Activated naive CD8-positive, alpha-beta T cell treated with anti-CD3 and anti-CD28 coated beads for 36 hours (primary cell): ENCODE measurements around the gene PAPSS2. TPM values are rescaled to one million over a fixed set of nuclear protein-coding genes. Genes with fewer than 3 reads are reported as not detected.

Source experiments
- DNase-seq: peaks from one replicate; pipeline ENCODE4 v3.0.0; 2021
- H3K27ac Mint-ChIP-seq: one replicate; pipeline ENCODE4 v1.8.0; 2022; ENCODE audit warnings: mild to moderate bottlenecking, moderate library complexity, mixed read lengths
- H3K27me3 Mint-ChIP-seq: one replicate; pipeline ENCODE4 v1.8.0; 2022; ENCODE audit warnings: mild to moderate bottlenecking, mixed read lengths
- H3K36me3 Mint-ChIP-seq: one replicate; pipeline ENCODE4 v1.8.0; 2021; ENCODE audit warnings: mild to moderate bottlenecking, mixed read lengths
- H3K4me1 Mint-ChIP-seq: one replicate; pipeline ENCODE4 v1.8.0; 2021; ENCODE audit warnings: mixed read lengths
- H3K4me3 Mint-ChIP-seq: one replicate; pipeline ENCODE4 v1.8.0; 2022; ENCODE audit warnings: mild to moderate bottlenecking, moderate library complexity, mixed read lengths
- H3K9me3 Mint-ChIP-seq: one replicate; pipeline ENCODE4 v1.8.0; 2022; ENCODE audit warnings: mixed read lengths
- total RNA-seq, 2 experiments: library from RNA; stranded (reverse); gene quantifications; one replicate each; pipeline ENCODE4 v1.2.3, GENCODE V29; 2021

Gene PAPSS2
- total RNA-seq, 2 experiments from 2014 or later = 0.27 to 0.42 TPM

DNA sequence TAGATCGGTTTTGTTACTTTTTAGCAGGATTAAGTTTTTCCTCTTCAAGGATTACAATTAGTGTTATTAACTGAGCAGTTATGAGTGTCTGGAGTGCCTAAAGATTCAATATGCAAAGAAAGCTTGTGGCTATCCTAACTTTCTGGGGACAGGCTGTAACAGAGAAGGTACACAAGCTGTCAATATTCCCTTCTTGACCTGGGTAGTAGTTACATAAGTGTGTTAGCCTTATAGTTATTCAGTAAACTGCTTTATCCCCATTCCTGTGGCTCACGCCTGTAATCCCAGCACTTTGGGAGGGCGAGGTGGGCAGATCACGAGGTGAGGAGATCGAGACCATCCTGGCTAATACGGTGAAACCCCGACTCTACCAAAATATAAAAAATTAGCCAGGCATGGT is 126.7 kb downstream of the PAPSS2 start:
- H3K27ac Mint-ChIP-seq = no peak overlapping the region
- H3K4me1 Mint-ChIP-seq = peaks cover 4% of the 10 kb centered on the region
- no peak for DNase-seq
- H3K9me3 Mint-ChIP-seq = no peaks in the 10 kb centered on the region
- no peaks in the 10 kb centered on the region for H3K27me3 Mint-ChIP-seq
- H3K4me3 Mint-ChIP-seq = no peak overlapping the region
- peaks cover 35% of the 10 kb centered on the region for H3K36me3 Mint-ChIP-seq

DNA sequence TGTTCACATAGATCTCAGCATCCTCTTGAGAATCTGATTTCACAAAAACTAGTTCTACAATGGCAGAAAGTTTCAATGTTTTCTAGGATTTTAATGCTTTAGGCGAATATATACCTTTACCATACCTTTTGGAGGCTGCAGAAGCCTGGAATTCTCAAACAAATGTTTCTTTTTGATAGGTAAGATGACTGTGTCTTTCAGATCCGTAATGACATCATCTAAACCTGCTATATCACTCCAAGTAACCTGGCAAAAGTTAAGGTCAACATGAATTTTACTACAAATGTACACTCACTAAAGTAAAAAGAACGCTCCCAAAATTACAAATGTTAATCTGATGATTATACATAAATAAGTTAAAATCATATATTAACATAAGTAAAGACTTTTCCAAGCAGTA is 130.5 kb downstream of the PAPSS2 start:
- Mint-ChIP-seq H3K9me3 (no peaks in the 10 kb centered on the region), H3K4me1 (peaks cover 26% of the 10 kb centered on the region), H3K36me3 (peaks cover 20% of the 10 kb centered on the region), H3K4me3 (no peak overlapping the region), H3K27me3 (no peaks in the 10 kb centered on the region), H3K27ac (no peak overlapping the region)
- no peak for DNase-seq

- peaks cover 49% of the 10 kb centered on the region for H3K4me1 Mint-ChIP-seq
- H3K27me3 Mint-ChIP-seq = no peaks in the 10 kb centered on the region
- H3K36me3 Mint-ChIP-seq = peaks cover 33% of the 10 kb centered on the region
- no peak for DNase-seq
- H3K9me3 Mint-ChIP-seq = peaks cover 1% of the 10 kb centered on the region
- no peak overlapping the region for H3K4me3 Mint-ChIP-seq
- no peak overlapping the region for H3K27ac Mint-ChIP-seq
Measured at GRCh38 chr10:87794285-87794684, 134.6 kb downstream of the PAPSS2 start.

Other genes with a start within 250 kb of the PAPSS2 start
- gene MINPP1, start 155.0 kb upstream of the PAPSS2 start, total RNA-seq = 10 to 100 TPM; 10.3 TPM
- gene ATAD1, start 158.3 kb downstream of the PAPSS2 start, total RNA-seq = 10 to 100 TPM; 49.2 to 49.6 TPM
- under 1 TPM; 0.58 to 0.64 TPM for gene KLLN, start 203.7 kb downstream of the PAPSS2 start, total RNA-seq
- gene PTEN, start 203.7 kb downstream of the PAPSS2 start, total RNA-seq = 10 to 100 TPM; 44.5 to 50.8 TPM